Endothelial cell of umbilical vein (primary cell): Measurements from ENCODE around the gene KANSL1L. TPM values are rescaled to one million over a fixed set of nuclear protein-coding genes. Genes with fewer than 3 reads are reported as not detected.

ENCODE experiments used
- BruUV-seq: library from RNA; stranded (reverse); fragments of 400-500 nt; replicated peaks from 2 replicates; lab custom pipeline; 2021; lab: Mats Ljungman, UMichigan
- CTCF ChIA-PET: fragments of 300-600, 350-600 bp; sonication (Branson Sonifier 250); formaldehyde crosslinking; loops from one replicate; lab custom pipeline; 2021; ENCODE audit warnings: antibody characterized with exemption, inconsistent platforms; lab: Charles Lee
- POLR2A ChIA-PET: fragments of 300-600, 350-600 bp; sonication (Branson Sonifier 250); formaldehyde crosslinking; loops from one replicate; lab custom pipeline; 2021; ENCODE audit warnings: antibody characterized with exemption, inconsistent platforms; lab: Charles Lee
- DNase-seq: peaks from one replicate; pipeline ENCODE4 v3.0.0-alpha.2; 2011; ENCODE audit warnings: low read depth, low spot score
- FAIRE-seq: peaks from 2 replicates; lab custom pipeline; 2011; peaks lifted over from hg19 to GRCh38; lab: Jason Lieb, UNC
- H2AFZ ChIP-seq: 2 replicates; pipeline ENCODE4 v1.6.0; 2012; ENCODE audit warnings: low read depth, low read length, control low read depth, inconsistent platforms
- H3K27ac ChIP-seq: 2 replicates; pipeline ENCODE4 v1.5.1; 2011; ENCODE audit warnings: low read depth, mild to moderate bottlenecking, control low read depth, low read length, moderate library complexity; ENCODE audit not compliant: insufficient read depth
- H3K27me3 ChIP-seq, 2 experiments: 2 replicates each; pipeline versions ENCODE4 v1.6.0 to v1.6.1; 2011; ENCODE audit warnings: low read length in 2 of 2, mixed read lengths in 1 of 2; ENCODE audit not compliant: control insufficient read depth in 2 of 2, insufficient read depth in 2 of 2
- H3K36me3 ChIP-seq, 2 experiments: 2 replicates in 1 of 2; 3 replicates in 1 of 2; pipeline ENCODE4 v1.5.1; 2011; ENCODE audit warnings: low read length in 2 of 2, mild to moderate bottlenecking in 1 of 2, moderate library complexity in 1 of 2; ENCODE audit not compliant: control insufficient read depth in 2 of 2, insufficient read depth in 2 of 2; ENCODE audit errors: extremely low read depth in 1 of 2
- H3K4me1 ChIP-seq: 3 replicates; pipeline ENCODE4 v1.5.1; 2011; ENCODE audit warnings: mild to moderate bottlenecking, low read length; ENCODE audit not compliant: control insufficient read depth, insufficient read depth; ENCODE audit errors: extremely low read depth
- H3K4me2 ChIP-seq: 2 replicates; pipeline ENCODE4 v1.6.1; 2011; ENCODE audit warnings: low read length, control low read depth, mixed read lengths; ENCODE audit not compliant: insufficient read depth
- H3K4me3 ChIP-seq, 3 experiments: fragments of 200-600 bp in 1 of 3; sonication (generic), shearing (Covaris generic) in 1 of 3; replicated peaks in 1 of 3; 2 replicates each; pipeline ENCODE4 v1.5.1; 2011 to 2016; ENCODE audit warnings: control low read depth in 3 of 3, low read length in 3 of 3, mild to moderate bottlenecking in 2 of 3, inconsistent platforms in 1 of 3, low read depth in 1 of 3, moderate library complexity in 1 of 3; ENCODE audit not compliant: insufficient read depth in 1 of 3
- H3K79me2 ChIP-seq: 2 replicates; pipeline ENCODE4 v1.6.0; 2012; ENCODE audit warnings: low read length, inconsistent platforms; ENCODE audit not compliant: control insufficient read depth, insufficient read depth
- H3K9ac ChIP-seq: replicated peaks from 2 replicates; pipeline ENCODE3; 2011; ENCODE audit warnings: low read length, control low read depth; ENCODE audit not compliant: insufficient read depth; ENCODE audit errors: extremely low read depth
- H3K9me1 ChIP-seq: replicated peaks from 3 replicates; pipeline ENCODE4 v1.6.0; 2011; ENCODE audit warnings: mild to moderate bottlenecking, low read length; ENCODE audit not compliant: control insufficient read depth, insufficient read depth; ENCODE audit errors: extremely low read depth
- H3K9me3 ChIP-seq: replicated peaks from 2 replicates; pipeline ENCODE4 v1.5.1; 2012; ENCODE audit warnings: low read length, inconsistent platforms; ENCODE audit not compliant: control insufficient read depth, insufficient read depth
- H4K20me1 ChIP-seq: replicated peaks from 2 replicates; pipeline ENCODE3; 2011; ENCODE audit warnings: mild to moderate bottlenecking, low read length; ENCODE audit not compliant: control insufficient read depth, insufficient read depth; ENCODE audit errors: extremely low read depth
- EZH2 ChIP-seq: IDR thresholded peaks from 2 replicates; pipeline ENCODE4 v1.6.1; 2012; ENCODE audit warnings: borderline replicate concordance, low read depth, mild to moderate bottlenecking, moderate library complexity, low read length, inconsistent platforms; ENCODE audit not compliant: severe bottlenecking
- FOS ChIP-seq: IDR thresholded peaks from 2 replicates; pipeline ENCODE4 v1.6.1; 2011; ENCODE audit warnings: mild to moderate bottlenecking, low read length, moderate library complexity, borderline replicate concordance; ENCODE audit not compliant: insufficient read depth
- GATA2 ChIP-seq: IDR thresholded peaks from 2 replicates; pipeline ENCODE4 v1.7.0; 2011; ENCODE audit warnings: low read depth, mild to moderate bottlenecking, moderate library complexity, mixed read lengths, low read length; ENCODE audit not compliant: insufficient read length, insufficient read depth
- JUN ChIP-seq: IDR thresholded peaks from 2 replicates; pipeline ENCODE4 v1.6.1; 2011; ENCODE audit warnings: borderline replicate concordance, low read depth; ENCODE audit not compliant: insufficient read length, insufficient read depth
- MYC ChIP-seq: IDR thresholded peaks from one replicate; pipeline ENCODE4 v1.6.1; 2011; ENCODE audit warnings: mild to moderate bottlenecking, low read depth, low read length
- POLR2AphosphoS5 ChIP-seq: IDR thresholded peaks from 2 replicates; pipeline ENCODE4 v1.6.1; 2012; ENCODE audit warnings: low read depth, mild to moderate bottlenecking, control low read depth, low read length, moderate library complexity; ENCODE audit not compliant: insufficient read depth
- dilution Hi-C: fragments of 300-500 bp; cut with MboI; formaldehyde crosslinking; loops from one replicate; pipeline ENCODE4 v1.15.0; 2019; ENCODE audit warnings: low sequenced_read_pairs; ENCODE audit not compliant: extremely low pct_ligation_motif_present
- intact Hi-C: fragments of 100-400 bp; cut with micrococcal nuclease; formaldehyde crosslinking; loops from one replicate; pipeline ENCODE4 v1.10.0; 2022
- polyA plus RNA-seq, 4 experiments: library from polyadenylated mRNA; depleted of rRNA in 3 of 4; stranded (reverse) in 3 of 4; unstranded in 1 of 4; fragments of >200 nt; gene quantifications; 2 replicates each; pipeline versions ENCODE4 v1.2.1 to v1.2.3, GENCODE V29; 2011 to 2012; ENCODE audit warnings: missing spikeins in 1 of 4
- total RNA-seq: library from RNA; stranded (reverse); gene quantifications from 2 replicates; pipeline ENCODE4 v1.2.3, GENCODE V29; 2021
- TF ChIP-seq, protein P1 (sequence below), 2 donors: IDR thresholded peaks; 1 replicate in 1 of 2; 2 replicates in 1 of 2; pipeline ENCODE4 v1.5.1; 2011; ENCODE audit warnings: low read length in 2 of 2, mild to moderate bottlenecking in 2 of 2, moderate library complexity in 2 of 2, control low read depth in 1 of 2, inconsistent platforms in 1 of 2, low read depth in 1 of 2; ENCODE audit not compliant: insufficient read depth in 1 of 2; ENCODE audit errors: extremely low read depth in 1 of 2

Gene KANSL1L
- total and polyA plus RNA-seq, 2 donors (not counting 3 experiments of a cell fraction or from before 2014, with no cell fraction given), result 4.3 to 14.0 TPM

GRCh38 chr2:210190345-210190744 is 19.1 kb upstream of the KANSL1L start:
- H3K9ac ChIP-seq, result no peak overlapping the region
- H2AFZ ChIP-seq, result no peak overlapping the region
- H3K9me1 ChIP-seq, result no peaks in the 10 kb centered on the region
- H3K4me2 ChIP-seq, result no peak overlapping the region
- DNase-seq (no peak), FAIRE-seq (no peak)
- intact Hi-C loops (loop anchor here (10.0 kb wide), 1 partner anchor 396 kb away; no protein-coding TSS in a partner anchor), dilution Hi-C loops (no loop called here)
- BruUV-seq, result no TSS peak
- no peaks in the 10 kb centered on the region for H3K27me3 ChIP-seq
- no peaks in the 10 kb centered on the region for H3K79me2 ChIP-seq
- no peaks in the 10 kb centered on the region for H4K20me1 ChIP-seq
- TF ChIP-seq EZH2, result no peak
- no peak for TF ChIP-seq MYC
- TF ChIP-seq, protein P1, sequence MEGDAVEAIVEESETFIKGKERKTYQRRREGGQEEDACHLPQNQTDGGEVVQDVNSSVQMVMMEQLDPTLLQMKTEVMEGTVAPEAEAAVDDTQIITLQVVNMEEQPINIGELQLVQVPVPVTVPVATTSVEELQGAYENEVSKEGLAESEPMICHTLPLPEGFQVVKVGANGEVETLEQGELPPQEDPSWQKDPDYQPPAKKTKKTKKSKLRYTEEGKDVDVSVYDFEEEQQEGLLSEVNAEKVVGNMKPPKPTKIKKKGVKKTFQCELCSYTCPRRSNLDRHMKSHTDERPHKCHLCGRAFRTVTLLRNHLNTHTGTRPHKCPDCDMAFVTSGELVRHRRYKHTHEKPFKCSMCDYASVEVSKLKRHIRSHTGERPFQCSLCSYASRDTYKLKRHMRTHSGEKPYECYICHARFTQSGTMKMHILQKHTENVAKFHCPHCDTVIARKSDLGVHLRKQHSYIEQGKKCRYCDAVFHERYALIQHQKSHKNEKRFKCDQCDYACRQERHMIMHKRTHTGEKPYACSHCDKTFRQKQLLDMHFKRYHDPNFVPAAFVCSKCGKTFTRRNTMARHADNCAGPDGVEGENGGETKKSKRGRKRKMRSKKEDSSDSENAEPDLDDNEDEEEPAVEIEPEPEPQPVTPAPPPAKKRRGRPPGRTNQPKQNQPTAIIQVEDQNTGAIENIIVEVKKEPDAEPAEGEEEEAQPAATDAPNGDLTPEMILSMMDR (IDR thresholded peaks at IDR 0.05; ENCODE audit: extremely low read depth in 1 of 2, insufficient read depth in 1 of 2, low read depth in 1 of 2, low read length in 2 of 2), result no peak
- TF ChIP-seq GATA2, result no peak
- TF ChIP-seq POLR2AphosphoS5, result no peak
- no peak for TF ChIP-seq FOS
- no peak for TF ChIP-seq JUN
- peaks cover 5% of the 10 kb centered on the region for H3K4me1 ChIP-seq
- no peak overlapping the region for H3K4me3 ChIP-seq
- H3K9me3 ChIP-seq, result no peaks in the 10 kb centered on the region
- CTCF ChIA-PET, result interaction anchor here (1.5 to 3.8 kb wide), 3 partner anchors 8 to 213 kb away, joined by 4 to 26 read pairs (median 12); no protein-coding TSS in a partner anchor
- no peak overlapping the region for H3K27ac ChIP-seq
- POLR2A ChIA-PET, result no interaction called here
- H3K36me3 ChIP-seq, result no peaks in the 10 kb centered on the region
